Stimulated activated CD4-positive, alpha-beta T cell treated with anti-CD3 and anti-CD28 coated beads, Interleukin-2, amount 100 ng/mL, for 48 hours (primary cell): ENCODE data around the gene DPY19L2.
"Not testable (repeated sequence)": the region's sequence is repeated elsewhere in the genome, so short reads cannot be mapped to it uniquely, and the experiment has no call there.

Experiments used
- DNase-seq, 2 donors: peaks; one replicate each; pipeline ENCODE4 v3.0.0-alpha.2; 2020

The DPY19L2 gene

DNA sequence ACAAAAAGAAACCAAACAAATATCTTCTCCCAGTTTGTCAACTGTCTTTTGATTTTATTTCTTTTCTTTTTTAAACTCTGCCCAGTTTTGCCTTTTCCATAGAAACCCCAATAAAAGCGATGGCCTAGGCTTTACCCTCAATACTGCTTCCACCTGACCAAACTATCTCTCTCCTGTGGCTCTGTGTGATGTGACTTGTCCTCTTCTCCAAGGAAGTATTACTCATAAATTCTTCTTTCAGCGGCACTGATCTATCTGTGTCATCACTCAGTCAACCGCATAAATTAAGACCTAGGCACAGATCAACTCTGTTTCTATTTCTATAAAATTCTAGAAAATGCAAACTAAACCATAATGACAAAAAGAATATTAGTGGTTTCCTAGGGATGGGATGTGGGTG lies 9.8 kb downstream of the DPY19L2 start:
- DNase-seq: not testable (repeated sequence)

DNA sequence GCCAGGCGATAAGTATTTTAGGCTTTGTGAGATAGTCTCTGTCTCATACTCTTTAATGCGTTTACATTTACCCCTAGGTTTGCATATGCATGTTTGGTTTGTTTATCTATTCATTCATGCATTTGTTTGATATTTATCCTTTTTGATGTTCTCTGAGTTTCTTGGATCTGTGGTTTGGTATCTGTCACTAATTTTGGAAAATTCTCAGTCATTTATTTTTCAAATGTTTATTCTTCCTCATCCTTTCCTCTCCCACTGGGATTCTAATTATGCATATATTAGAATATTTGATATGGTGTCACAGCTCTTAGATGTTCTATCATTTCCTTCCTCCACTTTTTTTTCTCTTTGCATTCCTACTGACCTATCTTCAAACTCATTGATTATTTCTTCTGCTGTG lies 11.9 kb downstream of the DPY19L2 start:
- DNase-seq: not testable (repeated sequence)

DNA sequence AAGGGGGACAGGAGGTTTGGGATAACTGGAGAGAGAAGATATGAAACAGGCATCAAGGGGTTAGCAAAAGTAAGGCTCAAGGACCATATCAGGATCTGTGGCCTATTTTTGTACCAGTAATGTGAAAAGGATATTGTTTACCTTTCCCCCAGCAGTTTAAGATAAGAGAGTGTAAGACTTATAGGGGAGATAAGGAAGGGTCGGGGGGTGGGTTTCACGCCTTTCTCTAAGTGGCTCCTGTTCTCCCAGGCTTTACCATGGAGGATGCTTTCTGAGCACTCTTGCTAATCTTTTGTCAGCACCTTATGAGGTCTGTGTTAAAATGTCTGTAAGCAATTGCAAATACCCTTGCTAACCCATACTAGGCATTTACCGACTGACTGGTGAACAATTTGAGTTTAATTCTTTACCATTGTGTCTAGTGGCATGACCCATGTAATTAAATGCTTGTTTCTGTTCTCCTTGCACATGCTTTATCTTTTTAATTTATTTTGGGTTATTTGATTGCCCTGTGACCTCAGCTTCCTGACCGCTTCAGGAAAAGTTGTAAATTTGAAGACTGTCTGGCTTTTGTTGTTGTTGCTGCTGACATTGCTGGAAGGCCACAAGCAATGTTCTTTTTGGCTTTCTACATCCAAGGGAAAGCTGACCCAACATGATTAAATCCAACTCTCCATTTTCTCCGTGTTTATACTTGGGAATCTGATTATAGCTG lies 12.6 kb downstream of the DPY19L2 start:
- DNase-seq: not testable (repeated sequence)

DNA sequence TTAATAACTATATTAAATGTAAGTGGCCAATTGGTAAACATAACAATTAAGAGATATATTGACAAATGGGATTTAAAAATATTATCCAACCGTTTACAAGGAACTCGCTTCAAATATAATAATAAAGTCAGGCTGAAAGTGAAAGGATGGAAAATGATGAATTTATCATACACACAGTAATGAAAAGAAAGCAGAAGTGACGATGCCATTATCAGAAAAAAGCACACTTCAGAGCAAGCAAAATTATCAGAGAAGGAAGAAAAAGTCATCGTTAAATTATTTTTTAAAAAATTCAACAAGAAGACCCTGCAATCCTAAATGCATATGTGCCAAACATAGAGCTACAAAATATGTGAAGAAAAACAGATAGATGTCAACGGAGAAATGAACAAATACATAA lies 13.8 kb downstream of the DPY19L2 start:
- not testable (repeated sequence) for DNase-seq

- not testable (repeated sequence) for DNase-seq
Observed at GRCh38 chr12:63649517-63649916, 18.8 kb downstream of the DPY19L2 start.

- not testable (repeated sequence) for DNase-seq
Observed at GRCh38 chr12:63643381-63644140, 24.7 kb downstream of the DPY19L2 start.

DNA sequence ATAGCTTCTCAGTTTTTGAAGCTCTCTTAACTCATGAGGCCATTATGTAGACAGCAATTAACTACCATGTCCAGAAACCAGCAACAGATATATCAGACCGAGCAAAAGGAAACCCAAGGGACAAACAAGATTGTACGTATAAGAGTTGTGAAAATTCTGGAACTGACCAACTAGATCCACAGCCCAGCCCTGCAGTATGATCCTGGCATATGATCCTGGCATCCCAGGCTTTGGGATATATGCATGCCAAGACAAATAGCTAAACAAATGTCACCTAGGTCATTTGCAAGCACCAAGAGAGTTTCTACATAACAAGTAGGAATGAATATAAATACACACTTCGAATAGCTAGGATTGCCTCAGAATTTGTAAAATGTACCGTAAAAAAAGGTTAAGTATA lies 44.0 kb downstream of the DPY19L2 start:
- DNase-seq: not testable (repeated sequence)

GRCh38 chr12:63615544-63615943 lies 52.7 kb downstream of the DPY19L2 start:
- not testable (repeated sequence) for DNase-seq

DNA sequence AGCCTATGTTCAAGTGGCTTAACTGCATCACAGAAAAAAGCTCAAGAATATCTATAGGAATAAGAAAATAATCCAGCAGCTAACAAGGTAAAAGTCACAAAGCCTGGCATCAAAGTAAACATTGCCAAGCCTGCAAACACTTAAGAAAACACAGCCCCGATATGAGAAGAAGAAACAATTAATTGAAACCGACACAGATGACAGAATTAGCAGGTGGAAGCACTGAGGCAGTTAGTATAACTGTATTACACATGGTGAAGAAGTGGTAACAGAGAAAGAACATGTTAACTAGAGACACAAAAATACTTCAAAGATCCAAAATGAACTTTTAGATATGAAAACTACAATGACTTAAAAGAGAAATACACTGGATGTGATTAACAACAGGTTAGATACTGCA lies 57.0 kb downstream of the DPY19L2 start:
- not testable (repeated sequence) for DNase-seq

DNA sequence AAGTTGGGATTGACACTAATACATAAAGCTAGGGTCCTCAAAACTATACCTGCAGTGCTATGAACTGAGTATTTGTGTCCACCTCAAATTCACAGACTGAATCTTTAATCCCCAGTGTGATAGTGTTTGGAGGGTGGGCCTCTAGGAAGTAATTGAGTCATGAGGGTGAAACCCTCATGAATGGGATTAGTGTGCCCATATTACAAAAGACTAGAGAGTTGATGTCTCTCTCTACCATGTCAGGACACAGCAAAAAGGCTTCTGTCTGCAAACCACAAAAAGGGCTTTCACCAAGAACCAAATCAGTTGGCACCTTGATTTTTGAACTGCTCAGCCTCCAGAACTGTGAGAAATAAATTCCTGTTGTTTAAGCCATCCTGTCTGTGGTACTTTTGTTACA lies 59.0 kb downstream of the DPY19L2 start:
- not testable (repeated sequence) for DNase-seq

- not testable (repeated sequence) for DNase-seq
Observed at GRCh38 chr12:63604985-63605384, 63.3 kb downstream of the DPY19L2 start.

- DNase-seq: not testable (repeated sequence)
Observed at GRCh38 chr12:63594828-63595227, 73.5 kb downstream of the DPY19L2 start.

DNA sequence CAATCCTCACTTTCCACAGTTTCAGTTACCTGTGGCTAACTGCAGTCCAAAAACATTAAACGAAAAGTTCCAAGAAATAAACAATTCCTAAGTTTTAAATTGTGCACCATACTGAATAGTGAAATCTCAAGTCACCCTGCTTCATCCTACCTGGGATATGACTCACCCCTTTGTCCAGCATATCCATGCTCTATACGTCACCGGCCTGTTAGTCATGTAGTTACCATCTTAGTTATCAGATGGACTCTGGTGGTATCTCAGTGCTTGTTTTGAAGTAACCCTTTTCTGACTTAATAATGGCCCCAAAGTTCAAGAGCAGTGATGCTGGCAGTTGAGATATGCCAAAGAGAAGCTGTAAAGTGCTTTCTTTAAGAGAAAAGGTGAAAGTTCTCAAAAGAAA lies 83.9 kb downstream of the DPY19L2 start:
- not testable (repeated sequence) for DNase-seq

DNA sequence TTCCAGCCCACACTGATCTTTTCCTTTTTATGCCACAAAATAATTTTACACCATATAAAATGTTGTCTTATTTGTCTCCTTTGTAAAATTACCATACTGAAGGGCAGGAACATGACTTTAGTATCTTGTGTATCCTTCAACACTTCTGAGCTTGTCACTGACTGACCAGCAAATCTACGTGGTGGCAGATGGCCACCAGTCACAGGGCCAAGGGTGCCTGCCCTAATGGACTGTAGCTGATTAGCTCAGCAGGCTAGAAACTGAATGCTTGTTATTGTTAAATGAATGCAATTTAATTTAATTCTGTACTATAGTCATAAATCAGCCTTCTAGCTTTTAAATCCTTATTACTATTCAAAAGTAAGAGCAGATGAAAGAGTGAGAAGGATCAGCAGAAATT lies 85.0 kb downstream of the DPY19L2 start:
- DNase-seq: not testable (repeated sequence)

DNA sequence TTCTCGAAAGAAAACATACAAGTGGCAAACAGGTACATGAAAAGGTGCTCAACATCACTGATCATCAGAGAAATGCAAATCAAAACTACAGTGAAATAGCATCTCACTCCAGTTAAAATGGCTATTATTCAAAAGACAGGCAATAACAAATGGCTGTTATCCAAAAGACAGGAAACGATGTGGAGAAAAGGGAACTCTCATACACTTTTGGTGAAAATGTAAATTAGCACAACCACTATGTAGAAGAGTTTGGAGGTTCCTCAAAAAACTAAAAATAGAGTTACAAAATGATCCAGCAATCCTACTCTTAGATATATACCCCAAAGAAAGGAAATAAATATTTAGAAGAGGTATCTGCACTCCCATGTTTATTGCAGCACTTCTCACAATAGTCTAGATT lies 90.7 kb downstream of the DPY19L2 start:
- not testable (repeated sequence) for DNase-seq

GRCh38 chr12:63572038-63572437 lies 96.3 kb downstream of the DPY19L2 start:
- not testable (repeated sequence) for DNase-seq

GRCh38 chr12:63558445-63558844 lies 109.8 kb downstream of the DPY19L2 start:
- not testable (repeated sequence) for DNase-seq

GRCh38 chr12:63551397-63551796 lies 116.9 kb downstream of the DPY19L2 start:
- DNase-seq: not testable (repeated sequence)

DNA sequence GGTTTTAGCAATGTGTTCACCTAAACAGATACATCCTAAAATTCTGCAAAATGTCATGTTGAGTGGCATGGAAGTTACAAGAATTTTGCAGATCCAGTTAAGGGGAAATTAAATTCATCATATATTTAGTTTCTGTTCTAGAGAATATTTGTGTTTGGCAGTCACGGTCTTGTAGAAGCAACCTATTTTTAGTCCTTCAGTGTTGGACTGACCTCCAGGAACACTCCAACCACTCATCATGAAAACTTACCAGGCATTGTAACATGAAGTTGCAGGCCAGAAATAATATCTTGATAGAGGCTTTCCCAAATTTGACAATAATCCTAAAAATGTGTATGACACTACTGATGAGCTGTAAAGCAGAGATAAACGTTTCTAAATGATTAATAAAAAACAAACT lies 119.3 kb downstream of the DPY19L2 start:
- not testable (repeated sequence) for DNase-seq

DNA sequence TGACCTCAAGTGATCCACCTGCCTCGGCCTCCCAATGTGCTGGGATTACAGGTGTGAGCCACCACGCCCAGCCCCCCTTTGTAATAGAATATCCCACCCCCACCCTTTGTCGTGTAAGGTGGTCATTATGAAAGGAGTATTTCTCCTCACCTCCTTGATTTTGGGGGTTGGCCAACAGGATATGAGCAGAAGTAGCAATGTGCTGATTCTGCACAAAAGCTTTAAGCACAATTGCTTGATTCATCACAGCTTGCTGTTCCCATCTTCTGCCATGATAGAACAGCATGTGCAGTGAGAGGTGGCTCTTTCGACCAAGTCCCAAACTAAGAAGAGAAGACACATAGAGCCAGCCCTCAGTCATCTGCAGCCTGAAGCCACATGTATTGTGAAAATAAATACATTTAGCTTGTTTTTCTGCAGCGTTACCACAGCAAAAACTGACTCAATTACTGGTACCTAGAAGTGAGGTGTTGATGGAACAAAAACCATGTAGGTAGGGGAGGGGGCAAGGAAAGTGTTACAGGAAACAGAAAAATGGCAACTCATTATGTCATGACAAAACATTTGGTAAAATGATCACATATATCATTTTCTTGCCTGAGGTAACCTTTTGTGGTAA lies 122.9 kb downstream of the DPY19L2 start:
- not testable (repeated sequence) for DNase-seq

- not testable (repeated sequence) for DNase-seq
Observed at GRCh38 chr12:63538656-63539055, 129.6 kb downstream of the DPY19L2 start.

GRCh38 chr12:63537838-63538237 lies 130.5 kb downstream of the DPY19L2 start:
- DNase-seq: not testable (repeated sequence)

GRCh38 chr12:63529641-63530040 lies 138.7 kb downstream of the DPY19L2 start:
- not testable (repeated sequence) for DNase-seq

GRCh38 chr12:63525831-63526230 lies 142.5 kb downstream of the DPY19L2 start:
- no peak for DNase-seq
